IMR-90 (cell line): Measurements from ENCODE around the gene TAF1B. TPM values are rescaled to one million over a fixed set of nuclear protein-coding genes. Genes with fewer than 3 reads are reported as not detected.

ENCODE experiments used
- ATAC-seq: fragments of 200-7000 bp; cut with Tn5 transposase; 2 replicates; pipeline ENCODE4 v1.9.1; 2020; ENCODE audit warnings: low read depth, mild to moderate bottlenecking, moderate library complexity
- BruUV-seq: library from RNA; stranded (reverse); fragments of 400-500 nt; replicated peaks from 2 replicates; lab custom pipeline; 2021; lab: Mats Ljungman, UMichigan
- CTCF ChIA-PET: fragments of 300-600 bp; formaldehyde crosslinking; extraction: SDS; loops from one replicate; lab custom pipeline; 2021; ENCODE audit warnings: antibody characterized with exemption; lab: Yijun Ruan, JAX
- POLR2A ChIA-PET: fragments of 300-600 bp; sonication (Branson Sonifier 250); formaldehyde crosslinking; loops from one replicate; lab custom pipeline; 2022; ENCODE audit warnings: antibody characterized with exemption; ENCODE audit not compliant: unreplicated experiment; lab: Charles Lee
- DNase-seq: peaks from one replicate; pipeline ENCODE4 v3.0.0; 2013
- H2AFZ ChIP-seq: replicated peaks from 2 replicates; pipeline ENCODE3; 2013; ENCODE audit warnings: low read length, mild to moderate bottlenecking; ENCODE audit not compliant: poor library complexity
- H2AK5ac ChIP-seq: 2 replicates; pipeline ENCODE4 v1.6.1; 2013; ENCODE audit warnings: low read depth, low read length, inconsistent platforms
- H2AK9ac ChIP-seq: replicated peaks from 2 replicates; pipeline ENCODE3; 2013; ENCODE audit warnings: mild to moderate bottlenecking, low read depth, low read length, moderate library complexity; ENCODE audit not compliant: poor library complexity
- H2BK120ac ChIP-seq: 2 replicates; pipeline ENCODE4 v1.6.1; 2013; ENCODE audit warnings: low read depth, low read length, inconsistent platforms
- H2BK15ac ChIP-seq: 3 replicates; pipeline ENCODE4 v1.6.1; 2013; ENCODE audit warnings: low read depth, low read length, inconsistent platforms
- H2BK20ac ChIP-seq: 2 replicates; pipeline ENCODE4 v1.6.1; 2013; ENCODE audit warnings: low read depth, mild to moderate bottlenecking, inconsistent platforms, low read length, moderate library complexity
- H2BK5ac ChIP-seq: 2 replicates; pipeline ENCODE4 v1.6.1; 2013; ENCODE audit warnings: mild to moderate bottlenecking, low read depth, low read length, inconsistent platforms; ENCODE audit not compliant: poor library complexity, severe bottlenecking
- H3K14ac ChIP-seq: replicated peaks from 2 replicates; pipeline ENCODE4 v1.6.1; 2013; ENCODE audit warnings: low read depth, low read length, inconsistent platforms
- H3K18ac ChIP-seq: 2 replicates; pipeline ENCODE4 v1.6.1; 2013; ENCODE audit warnings: low read depth, low read length, control low read depth
- H3K23ac ChIP-seq: 2 replicates; pipeline ENCODE4 v1.6.1; 2013; ENCODE audit warnings: low read depth, low read length, inconsistent platforms
- H3K27ac ChIP-seq: 2 replicates; pipeline ENCODE4 v1.5.1; 2013; ENCODE audit warnings: mild to moderate bottlenecking, control low read depth, low read length; ENCODE audit not compliant: insufficient read depth
- H3K27me3 ChIP-seq: 2 replicates; pipeline ENCODE4 v1.6.1; 2013; ENCODE audit warnings: low read length; ENCODE audit not compliant: control insufficient read depth, insufficient read depth
- H3K36me3 ChIP-seq: 2 replicates; pipeline ENCODE4 v1.6.1; 2013; ENCODE audit warnings: low read length, mixed read lengths; ENCODE audit not compliant: control insufficient read depth, insufficient read depth
- H3K4ac ChIP-seq: 2 replicates; pipeline ENCODE4 v1.6.1; 2013; ENCODE audit warnings: low read depth, low read length, inconsistent platforms
- H3K4me1 ChIP-seq: 2 replicates; pipeline ENCODE4 v1.6.1; 2013; ENCODE audit warnings: low read length, mixed read lengths; ENCODE audit not compliant: control insufficient read depth, insufficient read depth
- H3K4me2 ChIP-seq: 2 replicates; pipeline ENCODE4 v1.6.1; 2013; ENCODE audit warnings: low read depth, mild to moderate bottlenecking, control low read depth, low read length, moderate library complexity
- H3K4me3 ChIP-seq: 2 replicates; pipeline ENCODE4 v1.5.1; 2013; ENCODE audit warnings: low read depth, mild to moderate bottlenecking, control low read depth, low read length, moderate library complexity; ENCODE audit not compliant: insufficient read depth
- H3K56ac ChIP-seq: 2 replicates; pipeline ENCODE4 v1.6.1; 2013; ENCODE audit warnings: low read length, inconsistent platforms; ENCODE audit not compliant: insufficient read depth; ENCODE audit errors: extremely low read depth
- H3K79me1 ChIP-seq, 2 experiments: 2 replicates each; pipeline ENCODE4 v1.6.1; 2013; ENCODE audit warnings: low read length in 2 of 2, inconsistent platforms in 1 of 2, low read depth in 1 of 2
- H3K9ac ChIP-seq: 2 replicates; pipeline ENCODE4 v1.6.1; 2013; ENCODE audit warnings: low read depth, low read length, control low read depth
- H3K9me1 ChIP-seq: 2 replicates; pipeline ENCODE4 v1.6.1; 2013; ENCODE audit warnings: low read length, inconsistent platforms; ENCODE audit not compliant: insufficient read depth
- H3K9me3 ChIP-seq: 2 replicates; pipeline ENCODE4 v1.6.1; 2013; ENCODE audit warnings: low read length; ENCODE audit not compliant: control insufficient read depth, insufficient read depth
- H4K20me1 ChIP-seq: 2 replicates; pipeline ENCODE4 v1.6.1; 2013; ENCODE audit warnings: low read length, inconsistent platforms; ENCODE audit not compliant: insufficient read depth
- H4K5ac ChIP-seq: 2 replicates; pipeline ENCODE4 v1.6.1; 2013; ENCODE audit warnings: mild to moderate bottlenecking, low read depth, low read length, control low read depth
- H4K8ac ChIP-seq, 2 experiments: 2 replicates each; pipeline ENCODE4 v1.6.1; 2013; ENCODE audit warnings: low read depth in 2 of 2, low read length in 2 of 2, control low read depth in 1 of 2, inconsistent platforms in 1 of 2
- H4K91ac ChIP-seq: 2 replicates; pipeline ENCODE4 v1.6.1; 2013; ENCODE audit warnings: low read depth, low read length, inconsistent platforms; ENCODE audit not compliant: insufficient read depth
- CEBPB ChIP-seq: IDR thresholded peaks from 2 replicates; pipeline ENCODE4 v1.6.1; 2012; ENCODE audit warnings: low read depth, low read length, improper control_type of control experiment
- CHD1 ChIP-seq: IDR thresholded peaks from 2 replicates; pipeline ENCODE4 v1.6.1; 2012; ENCODE audit warnings: low read depth, low read length, improper control_type of control experiment
- CTCF ChIP-seq: conservative IDR thresholded peaks from 2 replicates; pipeline ENCODE4 v1.5.1; 2012; ENCODE audit warnings: mild to moderate bottlenecking, low read depth, low read length, improper control_type of control experiment
- FOS ChIP-seq: fragments of 150-350 bp; IDR thresholded peaks from 2 replicates; pipeline ENCODE4 v1.6.1; 2016; ENCODE audit warnings: low read depth, low read length
- MAFK ChIP-seq: IDR thresholded peaks from 2 replicates; pipeline ENCODE4 v1.6.1; 2012; ENCODE audit warnings: low read depth, low read length, improper control_type of control experiment
- MXI1 ChIP-seq: IDR thresholded peaks from 2 replicates; pipeline ENCODE4 v1.6.1; 2012; ENCODE audit warnings: low read depth, mild to moderate bottlenecking, low read length, moderate library complexity, borderline replicate concordance
- POLR2A ChIP-seq: IDR thresholded peaks from 2 replicates; pipeline ENCODE4 v1.6.1; 2012; ENCODE audit warnings: mild to moderate bottlenecking, low read depth, low read length
- RAD21 ChIP-seq: IDR thresholded peaks from 2 replicates; pipeline ENCODE4 v1.6.1; 2012; ENCODE audit warnings: low read length, improper control_type of control experiment
- SMC3 ChIP-seq: fragments of 150-350 bp; IDR thresholded peaks from 2 replicates; pipeline ENCODE4 v1.6.1; 2016; ENCODE audit warnings: low read depth, mild to moderate bottlenecking, antibody characterized with exemption, low read length, moderate library complexity
- WGBS, 2 experiments: methylation state at CpG; one replicate each; pipeline versions ENCODE4 v1.1.5 to v1.1.7; 2013; ENCODE audit warnings: missing lambda C conversion rate in 2 of 2; ENCODE audit not compliant: insufficient read length in 1 of 2; ENCODE audit errors: extremely low coverage in 2 of 2; 5-methylcytosine and 5-hydroxymethylcytosine counted together
- dilution Hi-C: fragments of 300-500 bp; cut with HindIII; formaldehyde crosslinking; loops from one replicate; pipeline ENCODE4 v1.14.3; 2018; ENCODE audit warnings: low sequenced_read_pairs; ENCODE audit not compliant: unreplicated experiment
- in situ Hi-C: fragments of 300-500 bp; cut with MboI; formaldehyde crosslinking; loops from 3 replicates; pipeline ENCODE4 v1.14.3; 2019; ENCODE audit warnings: low sequenced_read_pairs, inconsistent platforms, mixed read lengths
- intact Hi-C: fragments of 100-400 bp; cut with micrococcal nuclease; formaldehyde crosslinking; loops from 2 replicates; pipeline ENCODE4 v1.10.0; 2022
- polyA plus RNA-seq, 3 experiments: library from polyadenylated mRNA; depleted of rRNA; stranded (reverse); fragments of >200 nt; gene quantifications; 2 replicates each; pipeline ENCODE4 v1.2.3, GENCODE V29; 2012; ENCODE audit warnings: low replicate concordance in 1 of 3
- total RNA-seq: library from RNA; depleted of rRNA; stranded (reverse); fragments of >200 nt; gene quantifications from 2 replicates; pipeline ENCODE4 v1.2.3, GENCODE V29; 2012

The TAF1B gene
- total and polyA plus RNA-seq, 2 of the 4 experiments (the other 2 are of a cell fraction), result 8.4 to 19.9 TPM

- TF ChIP-seq CTCF, result no peak
These were observed 40.6 kb downstream of the TAF1B start (continued) for GRCh38 chr2:9883897-9884296.

DNA sequence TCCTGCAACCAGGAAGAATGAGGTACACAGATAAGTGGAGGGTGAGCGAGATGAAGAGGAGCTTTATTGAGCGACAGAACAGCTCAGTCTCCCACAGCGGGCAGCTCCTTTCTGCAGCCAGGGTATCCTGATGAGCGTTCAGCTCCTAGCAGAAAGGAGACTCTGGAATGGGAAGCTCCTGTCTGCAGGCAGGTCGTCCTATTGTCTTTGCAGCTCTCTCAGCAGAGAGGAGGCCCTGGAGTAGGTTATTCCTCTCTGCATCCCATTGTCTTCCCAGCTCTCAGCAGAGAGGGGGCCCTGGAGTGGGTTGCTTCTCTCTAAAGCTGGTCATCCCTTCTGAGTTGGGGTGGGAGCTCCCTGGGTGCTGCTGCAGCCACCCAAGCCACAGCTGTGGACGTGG lies 41.2 kb downstream of the TAF1B start:
- H3K4me1 ChIP-seq, result peaks cover 9% of the 10 kb centered on the region
- no peak for TF ChIP-seq RAD21
- no peak for TF ChIP-seq CHD1
- no peak for TF ChIP-seq MXI1
- no peak for TF ChIP-seq CTCF
- TF ChIP-seq SMC3, result no peak
- no peak for TF ChIP-seq CEBPB
- no peak for TF ChIP-seq POLR2A
- no peak for TF ChIP-seq FOS
- TF ChIP-seq MAFK, result no peak
- no peak overlapping the region for H4K91ac ChIP-seq
- no peak overlapping the region for H3K14ac ChIP-seq
- no peak overlapping the region for H4K8ac ChIP-seq
- no TSS peak for BruUV-seq
- peaks cover 2 to 15% of the 10 kb centered on the region in 2 experiments; a peak in 2 of 4 replicates for H3K79me1 ChIP-seq
- intact Hi-C loops (no loop called here), dilution Hi-C loops (no loop called here), in situ Hi-C loops (no loop called here)
- H2AFZ ChIP-seq, result no peak overlapping the region
- WGBS, 2 experiments, result no CpG with 5 or more reads among the region's 6 CpGs
- no peak overlapping the region for H3K9ac ChIP-seq
- H3K9me1 ChIP-seq, result peaks cover 12% of the 10 kb centered on the region
- no peak overlapping the region for H3K56ac ChIP-seq
- H3K36me3 ChIP-seq, result peaks cover 11% of the 10 kb centered on the region
- no peak overlapping the region for H3K4me3 ChIP-seq
- H3K9me3 ChIP-seq, result 0 out of 2 replicates have a peak, but pooled peaks cover 1% of the 10 kb centered on the region
- peak overlapping the region; percentile 81 for H2AK5ac ChIP-seq
- H2BK120ac ChIP-seq, result no peak overlapping the region
- no peak overlapping the region for H2BK15ac ChIP-seq
- 0 out of 2 replicates have a peak overlapping the region, but pooled peaks have one; percentile 3 for H2BK20ac ChIP-seq
- H4K20me1 ChIP-seq, result peaks cover 11% of the 10 kb centered on the region; the same call in 1 of the 2 replicates
- H3K4me2 ChIP-seq, result no peak overlapping the region
- H3K18ac ChIP-seq, result no peak overlapping the region
- H3K27me3 ChIP-seq, result no peaks in the 10 kb centered on the region
- no peak overlapping the region for H3K27ac ChIP-seq
- DNase-seq (no peak), ATAC-seq (no peak)
- no peak overlapping the region for H3K4ac ChIP-seq
- H4K5ac ChIP-seq, result no peak overlapping the region
- CTCF ChIA-PET, result interaction anchor here (1.2 kb wide), 1 partner anchor 165 kb away, joined by 3 read pairs; no protein-coding TSS in a partner anchor
- H2AK9ac ChIP-seq, result no peak overlapping the region
- H2BK5ac ChIP-seq, result no peak overlapping the region
- POLR2A ChIA-PET, result interaction anchor here (0.8 kb wide), 1 partner anchor 12 kb away, joined by 3 read pairs; no protein-coding TSS in a partner anchor
- no peak overlapping the region; the same call in 1 of the 2 replicates for H3K23ac ChIP-seq
